H9 (cell line): Measurements from ENCODE around the gene GCN1. TPM values are rescaled to one million over a fixed set of nuclear protein-coding genes. Genes with fewer than 3 reads are reported as not detected.

ENCODE experiments used
- DNase-seq: peaks from one replicate; pipeline ENCODE4 v3.0.0-alpha.2; 2017
- H2AFZ ChIP-seq: one replicate; pipeline ENCODE4 v1.6.1; 2013; ENCODE audit warnings: mild to moderate bottlenecking, low read length, control low read depth, moderate library complexity
- H2AK5ac ChIP-seq: 2 replicates; pipeline ENCODE4 v1.6.1; 2013; ENCODE audit warnings: low read length, control low read depth, mixed read lengths; ENCODE audit not compliant: insufficient read length
- H2BK120ac ChIP-seq: one replicate; pipeline ENCODE4 v1.6.1; 2013; ENCODE audit warnings: low read depth, mild to moderate bottlenecking, low read length, control low read depth, inconsistent platforms; ENCODE audit not compliant: poor library complexity, severe bottlenecking
- H2BK12ac ChIP-seq: 2 replicates; pipeline ENCODE4 v1.6.1; 2013; ENCODE audit warnings: low read length, control low read depth, mixed read lengths, low read depth; ENCODE audit not compliant: insufficient read length
- H2BK15ac ChIP-seq: 2 replicates; pipeline ENCODE4 v1.6.1; 2013; ENCODE audit warnings: low read depth, low read length, control low read depth
- H2BK20ac ChIP-seq: one replicate; pipeline ENCODE4 v1.6.1; 2013; ENCODE audit warnings: low read depth, mild to moderate bottlenecking, low read length, control low read depth, inconsistent platforms; ENCODE audit not compliant: poor library complexity, severe bottlenecking
- H2BK5ac ChIP-seq: 2 replicates; pipeline ENCODE4 v1.6.1; 2013; ENCODE audit warnings: low read length, control low read depth, mixed read lengths; ENCODE audit not compliant: insufficient read length
- H3K14ac ChIP-seq: 2 replicates; pipeline ENCODE4 v1.6.1; 2013; ENCODE audit warnings: low read length, control low read depth; ENCODE audit not compliant: insufficient read depth
- H3K18ac ChIP-seq: 2 replicates; pipeline ENCODE4 v1.6.1; 2013; ENCODE audit warnings: low read depth, mild to moderate bottlenecking, mixed read lengths, low read length, control low read depth; ENCODE audit not compliant: insufficient read length
- H3K23ac ChIP-seq: 2 replicates; pipeline ENCODE4 v1.6.1; 2013; ENCODE audit warnings: low read length, control low read depth, mixed read lengths, low read depth; ENCODE audit not compliant: insufficient read length
- H3K23me2 ChIP-seq: 2 replicates; pipeline ENCODE4 v1.6.1; 2013; ENCODE audit warnings: low read depth, mild to moderate bottlenecking, mixed read lengths, low read length, control low read depth; ENCODE audit not compliant: insufficient read length, poor library complexity, severe bottlenecking
- H3K27ac ChIP-seq: 2 replicates; pipeline ENCODE4 v1.5.1; 2013; ENCODE audit warnings: low read length, control low read depth, mixed read lengths, low read depth; ENCODE audit not compliant: insufficient read length
- H3K27me3 ChIP-seq: 2 replicates; pipeline ENCODE4 v1.6.1; 2013; ENCODE audit warnings: low read length, control low read depth, inconsistent platforms; ENCODE audit not compliant: insufficient read depth
- H3K4ac ChIP-seq: 2 replicates; pipeline ENCODE4 v1.6.1; 2013; ENCODE audit warnings: low read depth, mild to moderate bottlenecking, control low read depth, inconsistent platforms, low read length, moderate library complexity
- H3K4me1 ChIP-seq: 2 replicates; pipeline ENCODE4 v1.6.1; 2013; ENCODE audit warnings: low read length, control low read depth, inconsistent platforms; ENCODE audit not compliant: insufficient read depth
- H3K4me2 ChIP-seq: 2 replicates; pipeline ENCODE4 v1.6.1; 2013; ENCODE audit warnings: low read length, control low read depth, mixed read lengths; ENCODE audit not compliant: insufficient read length, insufficient read depth
- H3K56ac ChIP-seq: 2 replicates; pipeline ENCODE4 v1.6.1; 2013; ENCODE audit warnings: low read depth, mild to moderate bottlenecking, mixed read lengths, low read length, control low read depth; ENCODE audit not compliant: insufficient read length
- H3K79me1 ChIP-seq: 2 replicates; pipeline ENCODE4 v1.6.1; 2013; ENCODE audit warnings: low read depth, mild to moderate bottlenecking, moderate library complexity, low read length, control low read depth, inconsistent platforms; ENCODE audit not compliant: insufficient read depth, poor library complexity, severe bottlenecking
- H3K79me2 ChIP-seq: 2 replicates; pipeline ENCODE4 v1.6.1; 2013; ENCODE audit warnings: low read length, control low read depth, inconsistent platforms; ENCODE audit not compliant: insufficient read depth
- H3K9ac ChIP-seq: 2 replicates; pipeline ENCODE4 v1.6.1; 2013; ENCODE audit warnings: low read length, control low read depth, mixed read lengths; ENCODE audit not compliant: insufficient read length; ENCODE audit errors: extremely low read depth
- H3K9me3 ChIP-seq: one replicate; pipeline ENCODE4 v1.6.1; 2013; ENCODE audit warnings: low read depth, low read length, inconsistent platforms; ENCODE audit not compliant: control insufficient read depth
- H3T11ph ChIP-seq: one replicate; pipeline ENCODE4 v1.6.1; 2013; ENCODE audit warnings: mild to moderate bottlenecking, low read length, control low read depth, inconsistent platforms
- H4K20me1 ChIP-seq: one replicate; pipeline ENCODE4 v1.6.1; 2013; ENCODE audit not compliant: control insufficient read depth, insufficient read length, insufficient read depth
- H4K5ac ChIP-seq: 2 replicates; pipeline ENCODE4 v1.6.1; 2013; ENCODE audit warnings: low read depth, mild to moderate bottlenecking, mixed read lengths, low read length, control low read depth; ENCODE audit not compliant: insufficient read length
- H4K8ac ChIP-seq: replicated peaks from 2 replicates; pipeline ENCODE4 v1.6.1; 2013; ENCODE audit warnings: low read length, control low read depth, mixed read lengths, low read depth; ENCODE audit not compliant: insufficient read length
- H4K91ac ChIP-seq: 2 replicates; pipeline ENCODE4 v1.6.1; 2013; ENCODE audit warnings: low read depth, mild to moderate bottlenecking, moderate library complexity, mixed read lengths, low read length, control low read depth; ENCODE audit not compliant: insufficient read length
- H3K27ac Mint-ChIP-seq, 3 experiments: 2 replicates in 2 of 3; 3 replicates in 1 of 3; pipeline ENCODE4 v1.8.0; 2020 to 2021; ENCODE audit warnings: mixed read lengths in 3 of 3, mild to moderate bottlenecking in 1 of 3, moderate library complexity in 1 of 3
- H3K27me3 Mint-ChIP-seq: 2 replicates; pipeline ENCODE4 v1.8.0; 2021; ENCODE audit warnings: low read depth, mild to moderate bottlenecking, moderate library complexity, mixed read lengths
- H3K36me3 Mint-ChIP-seq, 3 experiments: 2 replicates in 2 of 3; 3 replicates in 1 of 3; pipeline ENCODE4 v1.8.0; 2020 to 2021; ENCODE audit warnings: low read depth in 3 of 3, mixed read lengths in 3 of 3; ENCODE audit not compliant: insufficient read depth in 1 of 3
- H3K4me1 Mint-ChIP-seq, 2 experiments: 2 replicates each; pipeline ENCODE4 v1.8.0; 2020; ENCODE audit warnings: mixed read lengths in 2 of 2
- H3K4me3 Mint-ChIP-seq, 2 experiments: 2 replicates in 1 of 2; 3 replicates in 1 of 2; pipeline ENCODE4 v1.8.0; 2020 to 2021; ENCODE audit warnings: mild to moderate bottlenecking in 2 of 2, mixed read lengths in 2 of 2, moderate library complexity in 1 of 2
- H3K9me3 Mint-ChIP-seq, 2 experiments: 2 replicates in 1 of 2; 3 replicates in 1 of 2; pipeline ENCODE4 v1.8.0; 2020; ENCODE audit warnings: mild to moderate bottlenecking in 2 of 2, mixed read lengths in 2 of 2, moderate library complexity in 1 of 2
- CTCF ChIP-seq: fragments of 200-600 bp; sonication (generic); conservative IDR thresholded peaks from 3 replicates; pipeline ENCODE4 v1.8.0; 2021; ENCODE audit warnings: antibody characterized with exemption, mild to moderate bottlenecking
- WGBS: extraction: QIAGEN DNeasy Blood & Tissue Kit; methylation state at CpG from one replicate; pipeline ENCODE4 v1.1.7; 2013; ENCODE audit warnings: missing lambda C conversion rate, low lambda C conversion rate, mixed read lengths; ENCODE audit not compliant: insufficient read length; ENCODE audit errors: extremely low coverage; 5-methylcytosine and 5-hydroxymethylcytosine counted together
- total RNA-seq: library from RNA; stranded (reverse); gene quantifications from 2 replicates; pipeline ENCODE4 v1.2.1, GENCODE V29; 2021

The GCN1 gene
- total RNA-seq, 1 experiment from 2014 or later: 137 TPM

- Mint-ChIP-seq H3K9me3 (no peaks in the 10 kb centered on the region; a peak in 1 of 5 replicates), H3K27me3 (no peaks in the 10 kb centered on the region; the same call in 1 of the 2 replicates), H3K36me3 (peaks cover 10 to 24% (median 10%) of the 10 kb centered on the region in 3 experiments), H3K4me1 (peaks cover 26 to 27% of the 10 kb centered on the region in 2 experiments), H3K27ac (peak overlapping the region; percentile 50 to 63 (median 57); a peak in 5 of 7 replicates), H3K4me3 (peak overlapping the region; percentile 84 to 96)
- H3K18ac ChIP-seq: no peak overlapping the region
- no peak overlapping the region for H4K8ac ChIP-seq
- no peak overlapping the region for H3K14ac ChIP-seq
- no peak overlapping the region for H2AK5ac ChIP-seq
- H3K79me2 ChIP-seq: peaks cover 19% of the 10 kb centered on the region; the same call in 1 of the 2 replicates
- no peak overlapping the region for H2BK15ac ChIP-seq
- no peak overlapping the region for H3T11ph ChIP-seq
- H2BK20ac ChIP-seq: no peak overlapping the region
- H3K9ac ChIP-seq: no peak overlapping the region
- no peak overlapping the region for H3K27ac ChIP-seq
- peak; percentile 88 for DNase-seq
- no peak overlapping the region for H3K23ac ChIP-seq
- no peak overlapping the region for H2BK120ac ChIP-seq
- H3K4ac ChIP-seq: no peak overlapping the region
- H2AFZ ChIP-seq: no peak overlapping the region
- no peak overlapping the region for H2BK12ac ChIP-seq
- peaks cover 10% of the 10 kb centered on the region for H3K23me2 ChIP-seq
- peaks cover 3% of the 10 kb centered on the region for H4K20me1 ChIP-seq
- peaks cover 6% of the 10 kb centered on the region for H3K4me1 ChIP-seq
- no peak overlapping the region for H3K56ac ChIP-seq
- no peak overlapping the region for H2BK5ac ChIP-seq
- TF ChIP-seq CTCF: no peak; the same call in 2 of the 3 replicates
- H3K9me3 ChIP-seq: no peaks in the 10 kb centered on the region
- no peak overlapping the region for H4K5ac ChIP-seq
- no CpG with 5 or more reads among the region's 11 CpGs for WGBS
- peak overlapping the region; percentile 82 for H3K4me2 ChIP-seq
- H3K79me1 ChIP-seq: peaks cover 2% of the 10 kb centered on the region
- no peak overlapping the region for H4K91ac ChIP-seq
- H3K27me3 ChIP-seq: no peaks in the 10 kb centered on the region
Measured at GRCh38 chr12:120118321-120119061, 76.0 kb downstream of the GCN1 start.
